PFSK-1 (cell line): ENCODE data around the gene GABRB1.

Experiments used
- FOXP2 ChIP-seq: optimal IDR thresholded peaks from 2 replicates; pipeline ENCODE3; 2011; ENCODE audit warnings: borderline replicate concordance, control low read depth, inconsistent platforms; ENCODE audit not compliant: insufficient read depth; ENCODE audit errors: extremely low read length, extremely low read depth
- POLR2AphosphoS5 ChIP-seq: IDR thresholded peaks from 2 replicates; pipeline ENCODE4 v1.6.1; 2012; ENCODE audit warnings: low read depth, mild to moderate bottlenecking, control low read depth, low read length, moderate library complexity
- SIN3A ChIP-seq: IDR thresholded peaks from 2 replicates; pipeline ENCODE4 v1.6.1; 2012; ENCODE audit warnings: mild to moderate bottlenecking, low read length, moderate library complexity, borderline replicate concordance; ENCODE audit not compliant: insufficient read depth
- TAF1 ChIP-seq: IDR thresholded peaks from 2 replicates; pipeline ENCODE4 v1.6.1; 2012; ENCODE audit warnings: low read length, control low read depth, borderline replicate concordance; ENCODE audit not compliant: insufficient read depth
- TF ChIP-seq, protein P1 (sequence below), 2 experiments: IDR thresholded peaks; 2 replicates each; pipeline versions ENCODE4 v1.6.1 to v1.8.0; 2011 to 2012; ENCODE audit warnings: low read depth in 2 of 2, low read length in 2 of 2, control low read depth in 1 of 2, inconsistent platforms in 1 of 2, mild to moderate bottlenecking in 1 of 2, moderate library complexity in 1 of 2; ENCODE audit not compliant: insufficient read depth in 1 of 2

Gene GABRB1

DNA sequence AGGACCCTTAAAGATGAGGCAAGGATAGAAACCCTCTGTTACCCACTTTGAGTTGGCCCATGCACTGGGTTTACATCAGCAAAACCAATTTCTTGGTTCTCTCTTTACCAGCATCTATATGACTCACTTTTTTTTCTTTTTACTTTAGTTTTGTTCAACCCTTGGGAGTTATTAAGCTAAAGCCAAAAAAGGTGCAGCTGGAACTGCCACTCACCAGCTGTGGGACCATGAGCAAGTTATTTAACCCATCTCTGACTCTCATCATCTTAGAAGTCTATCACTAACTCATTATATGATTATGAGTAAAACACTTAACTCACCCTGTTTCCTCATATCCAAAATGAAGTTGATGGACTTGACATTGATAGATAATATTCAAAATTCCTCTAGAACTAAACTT lies 53.4 kb downstream of the GABRB1 start:
- TF ChIP-seq TAF1, result no peak
- TF ChIP-seq, protein P1, sequence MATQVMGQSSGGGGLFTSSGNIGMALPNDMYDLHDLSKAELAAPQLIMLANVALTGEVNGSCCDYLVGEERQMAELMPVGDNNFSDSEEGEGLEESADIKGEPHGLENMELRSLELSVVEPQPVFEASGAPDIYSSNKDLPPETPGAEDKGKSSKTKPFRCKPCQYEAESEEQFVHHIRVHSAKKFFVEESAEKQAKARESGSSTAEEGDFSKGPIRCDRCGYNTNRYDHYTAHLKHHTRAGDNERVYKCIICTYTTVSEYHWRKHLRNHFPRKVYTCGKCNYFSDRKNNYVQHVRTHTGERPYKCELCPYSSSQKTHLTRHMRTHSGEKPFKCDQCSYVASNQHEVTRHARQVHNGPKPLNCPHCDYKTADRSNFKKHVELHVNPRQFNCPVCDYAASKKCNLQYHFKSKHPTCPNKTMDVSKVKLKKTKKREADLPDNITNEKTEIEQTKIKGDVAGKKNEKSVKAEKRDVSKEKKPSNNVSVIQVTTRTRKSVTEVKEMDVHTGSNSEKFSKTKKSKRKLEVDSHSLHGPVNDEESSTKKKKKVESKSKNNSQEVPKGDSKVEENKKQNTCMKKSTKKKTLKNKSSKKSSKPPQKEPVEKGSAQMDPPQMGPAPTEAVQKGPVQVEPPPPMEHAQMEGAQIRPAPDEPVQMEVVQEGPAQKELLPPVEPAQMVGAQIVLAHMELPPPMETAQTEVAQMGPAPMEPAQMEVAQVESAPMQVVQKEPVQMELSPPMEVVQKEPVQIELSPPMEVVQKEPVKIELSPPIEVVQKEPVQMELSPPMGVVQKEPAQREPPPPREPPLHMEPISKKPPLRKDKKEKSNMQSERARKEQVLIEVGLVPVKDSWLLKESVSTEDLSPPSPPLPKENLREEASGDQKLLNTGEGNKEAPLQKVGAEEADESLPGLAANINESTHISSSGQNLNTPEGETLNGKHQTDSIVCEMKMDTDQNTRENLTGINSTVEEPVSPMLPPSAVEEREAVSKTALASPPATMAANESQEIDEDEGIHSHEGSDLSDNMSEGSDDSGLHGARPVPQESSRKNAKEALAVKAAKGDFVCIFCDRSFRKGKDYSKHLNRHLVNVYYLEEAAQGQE (IDR thresholded peaks at IDR 0.05; ENCODE audit: insufficient read depth in 1 of 2, low read depth in 2 of 2, low read length in 2 of 2), result no peak
- TF ChIP-seq FOXP2, result no peak
- no peak for TF ChIP-seq POLR2AphosphoS5
- TF ChIP-seq SIN3A, result no peak

DNA sequence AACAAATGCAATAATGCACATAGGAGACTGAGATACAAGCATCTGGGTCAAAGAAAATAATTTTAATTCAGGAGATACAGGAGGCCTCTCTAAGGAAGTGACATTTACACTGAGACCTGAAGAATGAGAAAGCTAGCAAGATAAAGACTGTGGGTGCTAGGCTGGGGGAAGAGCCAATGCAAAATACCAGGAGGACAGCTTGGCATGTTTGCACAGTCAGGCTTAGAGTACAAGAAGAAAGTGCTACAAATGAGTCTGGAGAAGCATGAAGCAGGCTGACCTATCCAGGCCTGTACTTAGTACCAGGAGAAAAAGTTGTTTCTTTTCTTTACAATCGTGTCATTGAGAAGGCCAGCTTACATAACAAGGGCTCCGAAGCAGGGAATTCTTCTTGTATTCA lies 56.9 kb downstream of the GABRB1 start:
- TF ChIP-seq, protein P1 (IDR thresholded peaks at IDR 0.05; ENCODE audit: insufficient read depth in 1 of 2, low read depth in 2 of 2, low read length in 2 of 2), result no peak
- no peak for TF ChIP-seq FOXP2
- no peak for TF ChIP-seq POLR2AphosphoS5

DNA sequence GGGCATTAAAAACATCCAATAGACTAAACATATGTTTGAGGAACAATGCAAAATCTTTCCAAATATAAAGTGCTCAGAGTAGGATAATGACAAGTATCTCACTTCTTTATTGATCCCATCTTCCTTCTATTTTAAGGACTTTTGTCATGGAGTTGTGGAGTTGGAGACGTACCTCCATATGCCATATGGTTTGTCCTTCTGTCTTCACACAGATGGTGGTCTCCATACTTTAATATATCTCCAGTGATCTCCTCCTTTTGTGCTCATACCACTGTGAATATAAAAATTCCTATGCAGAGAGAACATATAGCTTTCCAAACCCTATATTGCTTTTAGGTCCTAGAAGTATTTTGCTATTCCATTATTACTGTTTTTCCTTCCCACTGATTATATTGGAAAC lies 64.5 kb downstream of the GABRB1 start:
- no peak for TF ChIP-seq SIN3A
- TF ChIP-seq FOXP2, result no peak
- TF ChIP-seq, protein P1 (IDR thresholded peaks at IDR 0.05; ENCODE audit: insufficient read depth in 1 of 2, low read depth in 2 of 2, low read length in 2 of 2), result no peak
- TF ChIP-seq POLR2AphosphoS5, result no peak
- TF ChIP-seq TAF1, result no peak

DNA sequence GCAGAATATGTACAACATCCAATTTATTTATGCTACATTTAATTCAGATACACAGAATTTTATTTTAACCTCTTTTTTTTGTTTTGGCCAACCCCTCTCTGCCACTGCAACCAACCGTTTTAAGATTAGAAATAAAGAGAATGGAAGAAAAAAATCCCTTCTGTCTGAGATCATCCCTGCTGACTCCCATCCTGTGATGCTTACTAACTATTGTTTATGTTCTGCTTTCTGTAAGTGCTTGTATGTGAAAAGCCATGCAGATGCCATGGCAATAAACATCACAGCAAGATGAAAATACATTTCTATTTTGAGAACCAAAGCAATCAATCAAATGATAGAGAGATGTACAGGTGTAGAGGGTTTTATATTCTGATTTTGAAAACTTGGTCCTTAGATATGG lies 70.1 kb downstream of the GABRB1 start:
- TF ChIP-seq TAF1 (no peak), SIN3A (no peak), FOXP2 (no peak), POLR2AphosphoS5 (no peak)
- TF ChIP-seq, protein P1 (IDR thresholded peaks at IDR 0.05; ENCODE audit: insufficient read depth in 1 of 2, low read depth in 2 of 2, low read length in 2 of 2), result no peak

DNA sequence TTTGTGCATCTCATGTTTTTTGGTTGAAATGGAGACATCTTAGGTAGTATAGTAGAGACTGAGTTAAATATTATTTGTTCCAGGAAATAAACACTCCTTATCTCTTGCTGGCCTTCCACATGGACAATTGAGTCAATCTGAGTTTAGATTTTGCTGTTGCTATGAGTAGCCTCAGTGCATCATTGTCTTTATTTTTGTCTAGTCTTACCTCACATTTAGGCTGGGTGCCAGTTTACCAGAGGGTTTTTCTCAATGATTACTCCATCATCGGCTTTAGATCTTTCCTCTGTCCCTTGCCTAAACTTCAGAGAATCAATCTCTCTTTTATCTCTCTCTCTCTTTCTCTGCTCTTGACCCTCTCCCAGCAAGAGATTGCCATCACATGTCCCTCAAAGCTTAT lies 73.6 kb downstream of the GABRB1 start:
- TF ChIP-seq FOXP2, result no peak
